Astrocyte of the cerebellum (primary cell): ENCODE data around the gene PDLIM4.

Experiments used
- DNase-seq: peaks from one replicate; pipeline ENCODE4 v3.0.0-alpha.2; 2011; ENCODE audit warnings: low read depth
- H3K4me3 ChIP-seq: 2 replicates; pipeline ENCODE4 v1.5.1; 2011; ENCODE audit warnings: mild to moderate bottlenecking, low read depth, low read length, moderate library complexity
- in situ Hi-C: cut with HindIII; loops from 2 replicates; pipeline ENCODE4 v1.10.0; 2017; ENCODE audit warnings: low sequenced_read_pairs
- TF ChIP-seq, protein P1 (sequence below): IDR thresholded peaks from 2 replicates; pipeline ENCODE4 v1.5.1; 2012; ENCODE audit warnings: low read length, low read depth, moderate library complexity, mild to moderate bottlenecking; ENCODE audit errors: missing control alignments

Gene PDLIM4

DNA sequence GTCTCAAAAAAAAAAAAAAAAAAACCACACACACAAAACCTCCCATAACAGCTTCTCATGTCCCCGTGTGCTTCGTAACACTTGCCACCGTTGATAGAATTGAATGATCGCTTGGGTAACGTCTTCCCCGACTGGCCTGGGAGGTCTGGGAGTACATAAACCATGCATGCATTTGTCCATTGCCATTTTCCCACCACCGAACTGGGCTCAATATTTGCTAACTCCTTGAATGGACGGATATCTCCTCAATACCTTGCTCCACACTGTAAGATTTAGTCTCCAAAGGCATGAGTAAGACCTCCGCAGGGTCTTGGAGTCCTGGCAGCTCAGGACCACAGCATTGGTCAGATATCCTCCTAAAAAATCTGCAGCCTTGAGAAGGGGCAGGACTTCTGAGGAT is 26.6 kb upstream of the PDLIM4 start:
- TF ChIP-seq, protein P1, sequence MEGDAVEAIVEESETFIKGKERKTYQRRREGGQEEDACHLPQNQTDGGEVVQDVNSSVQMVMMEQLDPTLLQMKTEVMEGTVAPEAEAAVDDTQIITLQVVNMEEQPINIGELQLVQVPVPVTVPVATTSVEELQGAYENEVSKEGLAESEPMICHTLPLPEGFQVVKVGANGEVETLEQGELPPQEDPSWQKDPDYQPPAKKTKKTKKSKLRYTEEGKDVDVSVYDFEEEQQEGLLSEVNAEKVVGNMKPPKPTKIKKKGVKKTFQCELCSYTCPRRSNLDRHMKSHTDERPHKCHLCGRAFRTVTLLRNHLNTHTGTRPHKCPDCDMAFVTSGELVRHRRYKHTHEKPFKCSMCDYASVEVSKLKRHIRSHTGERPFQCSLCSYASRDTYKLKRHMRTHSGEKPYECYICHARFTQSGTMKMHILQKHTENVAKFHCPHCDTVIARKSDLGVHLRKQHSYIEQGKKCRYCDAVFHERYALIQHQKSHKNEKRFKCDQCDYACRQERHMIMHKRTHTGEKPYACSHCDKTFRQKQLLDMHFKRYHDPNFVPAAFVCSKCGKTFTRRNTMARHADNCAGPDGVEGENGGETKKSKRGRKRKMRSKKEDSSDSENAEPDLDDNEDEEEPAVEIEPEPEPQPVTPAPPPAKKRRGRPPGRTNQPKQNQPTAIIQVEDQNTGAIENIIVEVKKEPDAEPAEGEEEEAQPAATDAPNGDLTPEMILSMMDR, result no peak
- no peak overlapping the region for H3K4me3 ChIP-seq
- in situ Hi-C loops, result no loop called here
- no peak for DNase-seq

DNA sequence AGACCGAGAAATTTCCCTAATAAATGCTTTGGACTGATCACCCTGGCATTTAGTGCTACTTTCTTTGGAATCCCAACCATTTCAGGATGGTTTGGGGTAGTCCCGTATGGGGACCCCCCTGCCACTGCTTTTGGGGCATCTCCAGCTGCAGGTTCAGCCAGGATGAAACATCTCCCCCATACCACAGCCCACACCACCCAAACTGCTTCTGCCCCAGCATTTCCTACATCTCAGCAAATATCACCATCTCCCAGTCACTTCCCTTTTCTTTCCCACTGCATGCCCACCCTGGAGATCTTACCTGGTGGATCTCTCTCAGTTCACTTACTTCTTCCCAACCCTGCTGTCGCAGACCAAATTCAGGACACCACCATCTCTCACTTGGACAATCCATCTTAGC is 25.0 kb upstream of the PDLIM4 start:
- TF ChIP-seq, protein P1, result no peak
- in situ Hi-C loops, result no loop called here
- H3K4me3 ChIP-seq, result no peak overlapping the region
- DNase-seq, result no peak

DNA sequence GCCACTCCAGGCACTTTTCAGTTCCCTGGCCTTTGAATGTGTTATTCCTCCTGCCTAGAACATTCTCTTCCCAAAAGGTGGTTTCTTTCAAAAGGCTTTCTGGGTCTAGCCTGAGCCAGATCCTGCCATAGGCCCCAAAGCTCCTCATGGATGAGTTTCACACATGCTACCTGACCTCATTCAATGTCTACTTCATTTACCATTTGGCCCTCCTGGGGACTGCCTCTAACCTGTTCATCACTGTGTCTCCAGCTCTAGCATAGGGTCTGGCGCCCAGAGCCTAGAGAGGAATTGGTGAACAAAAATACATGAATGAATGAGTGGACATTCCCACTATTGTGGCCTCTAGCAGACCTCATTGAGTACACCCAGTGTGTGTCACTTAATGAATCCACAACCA is 24.4 kb upstream of the PDLIM4 start:
- no peak overlapping the region for H3K4me3 ChIP-seq
- in situ Hi-C loops, result no loop called here
- no peak for DNase-seq
- TF ChIP-seq, protein P1, result no peak

DNA sequence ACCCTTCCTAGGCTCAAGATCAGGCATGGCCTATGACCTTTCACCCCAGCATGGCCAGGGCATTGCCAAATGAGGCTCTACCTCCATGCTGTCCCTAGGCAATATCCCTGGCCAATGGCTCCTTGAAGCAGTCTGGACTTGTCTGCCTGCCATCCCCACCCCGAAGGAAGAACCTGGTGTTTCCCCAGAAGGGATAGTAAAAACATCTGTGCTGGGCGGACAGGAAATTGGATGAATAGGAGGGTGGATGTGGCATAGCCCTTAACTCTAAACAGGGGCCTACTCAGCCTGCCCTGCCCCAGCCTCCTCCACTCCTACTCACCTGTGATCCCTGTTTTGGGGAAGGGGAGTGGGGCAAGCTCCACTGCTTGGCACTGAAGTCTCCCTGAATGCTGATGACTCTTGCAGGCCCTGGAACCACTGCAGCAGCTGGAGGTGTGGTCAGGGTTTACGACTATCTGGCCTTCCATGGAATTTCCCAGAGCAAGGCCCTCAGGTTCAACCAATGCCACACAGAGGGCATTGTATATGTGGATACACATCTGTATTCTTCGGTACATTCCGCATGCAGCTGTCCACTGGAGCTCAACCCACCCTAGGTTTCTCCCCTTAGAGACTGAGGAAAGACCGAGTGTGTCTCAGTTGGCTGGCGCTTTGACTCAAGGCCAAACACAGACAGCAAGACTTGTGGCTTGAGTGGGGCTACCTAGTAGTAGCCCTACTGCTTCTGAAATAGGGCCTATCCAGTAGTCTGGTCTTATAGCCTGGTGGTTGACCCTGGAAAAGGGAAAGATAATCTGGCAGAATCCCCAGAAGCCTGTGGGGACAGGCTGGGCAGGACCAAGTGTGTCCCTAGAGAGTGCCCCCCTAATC is 23.4 kb upstream of the PDLIM4 start:
- H3K4me3 ChIP-seq, result no peak overlapping the region
- TF ChIP-seq, protein P1, result no peak
- no peak for DNase-seq
- in situ Hi-C loops, result no loop called here

DNA sequence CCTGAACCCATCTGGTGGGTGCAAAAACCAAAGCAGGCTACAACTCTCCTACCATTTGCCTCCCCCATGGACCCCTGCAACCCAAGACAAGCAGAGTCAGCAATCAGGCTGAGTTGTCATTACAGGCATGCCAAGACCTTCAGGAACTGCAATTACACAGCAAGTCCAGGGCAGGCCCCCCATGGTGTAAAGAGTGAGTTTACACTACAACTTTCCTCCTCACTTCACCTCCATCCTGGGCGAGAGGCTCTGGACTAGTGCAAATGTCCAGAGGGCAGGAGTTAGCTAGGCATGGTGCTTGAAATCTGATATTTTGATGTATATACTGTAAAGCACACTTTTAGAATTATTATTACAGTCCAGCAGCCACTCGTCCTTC is 22.8 kb upstream of the PDLIM4 start:
- DNase-seq, result no peak
- in situ Hi-C loops, result no loop called here
- no peak overlapping the region for H3K4me3 ChIP-seq
- TF ChIP-seq, protein P1, result no peak

DNA sequence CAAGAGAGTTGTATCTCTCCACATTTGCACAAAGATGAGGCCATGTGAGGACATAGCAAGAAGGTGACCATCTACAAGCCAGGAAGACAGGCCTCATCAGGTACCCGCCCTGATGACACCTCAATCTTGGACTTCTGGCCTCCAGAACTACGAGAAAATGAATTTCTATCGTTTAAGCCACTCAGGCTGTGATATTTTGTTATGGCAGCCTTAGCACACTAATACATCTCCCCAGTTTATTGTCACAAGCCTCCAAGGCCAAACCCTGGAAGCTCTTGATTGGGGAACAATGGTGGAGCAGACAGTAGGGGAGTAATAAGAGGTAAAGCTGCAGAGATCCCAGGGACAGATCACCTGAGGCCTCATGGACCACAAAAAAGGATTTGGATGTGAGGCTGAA is 22.2 kb upstream of the PDLIM4 start:
- DNase-seq, result no peak
- H3K4me3 ChIP-seq, result no peak overlapping the region
- in situ Hi-C loops, result no loop called here
- TF ChIP-seq, protein P1, result no peak
